HEK293 (cell line): ENCODE measurements around the gene SEMA3D.

Experiments
- AEBP2 ChIP-seq: fragments of 450-650 bp; formaldehyde crosslinking; IDR thresholded peaks from 2 replicates; pipeline ENCODE4 v1.5.1; 2016; ENCODE audit warnings: missing biosample characterization, missing genetic modification characterization, borderline replicate concordance
- HOXD13 ChIP-seq: sonication (generic); formaldehyde crosslinking; IDR thresholded peaks from 2 replicates; pipeline ENCODE4 v1.8.0; 2022; ENCODE audit warnings: missing genetic modification reagents, borderline replicate concordance
- IKZF3 ChIP-seq: fragments of 450-650 bp; IDR thresholded peaks from 2 replicates; pipeline ENCODE4 v1.5.0; 2018; ENCODE audit warnings: missing biosample characterization, mild to moderate bottlenecking, missing genetic modification characterization, moderate library complexity
- KLF16 ChIP-seq: fragments of 450-650 bp; formaldehyde crosslinking; IDR thresholded peaks from 2 replicates; pipeline ENCODE4 v1.5.1; 2017; ENCODE audit warnings: missing biosample characterization, missing genetic modification characterization
- MZF1 ChIP-seq: fragments of 450-650 bp; formaldehyde crosslinking; IDR thresholded peaks from 2 replicates; pipeline ENCODE4 v1.5.1; 2017; ENCODE audit warnings: missing biosample characterization, missing genetic modification characterization, borderline replicate concordance
- PBX3 ChIP-seq: sonication (generic); formaldehyde crosslinking; IDR thresholded peaks from 2 replicates; pipeline ENCODE4 v1.8.1; 2022; ENCODE audit warnings: mild to moderate bottlenecking, moderate library complexity, missing genetic modification reagents
- PRDM6 ChIP-seq: fragments of 450-650 bp; formaldehyde crosslinking; IDR thresholded peaks from 2 replicates; pipeline ENCODE4 v1.5.1; 2017; ENCODE audit warnings: missing biosample characterization, missing genetic modification characterization
- SALL2 ChIP-seq: fragments of 450-650 bp; formaldehyde crosslinking; IDR thresholded peaks from 2 replicates; pipeline ENCODE4 v1.5.0; 2017; ENCODE audit warnings: missing biosample characterization, mild to moderate bottlenecking, missing genetic modification characterization, borderline replicate concordance
- SCRT2 ChIP-seq: fragments of 450-650 bp; formaldehyde crosslinking; IDR thresholded peaks from 2 replicates; pipeline ENCODE4 v1.5.1; 2016; ENCODE audit warnings: missing biosample characterization, missing genetic modification characterization
- ZBTB17 ChIP-seq: fragments of 450-650 bp; formaldehyde crosslinking; IDR thresholded peaks from 2 replicates; pipeline ENCODE4 v1.5.1; 2016; ENCODE audit warnings: missing biosample characterization, missing genetic modification characterization
- ZFHX2 ChIP-seq: fragments of 450-650 bp; formaldehyde crosslinking; conservative IDR thresholded peaks from 2 replicates; pipeline ENCODE4 v1.5.1; 2016; ENCODE audit warnings: missing biosample characterization, missing genetic modification characterization
- ZIC2 ChIP-seq: fragments of 450-650 bp; formaldehyde crosslinking; IDR thresholded peaks from 2 replicates; pipeline ENCODE4 v1.5.1; 2016; ENCODE audit warnings: missing biosample characterization, missing genetic modification characterization
- ZNF10 ChIP-seq: fragments of 450-650 bp; formaldehyde crosslinking; IDR thresholded peaks from 2 replicates; pipeline ENCODE4 v1.5.1; 2017; ENCODE audit warnings: missing biosample characterization, missing genetic modification characterization
- ZNF169 ChIP-seq: fragments of 450-650 bp; formaldehyde crosslinking; IDR thresholded peaks from 2 replicates; pipeline ENCODE4 v1.5.1; 2016; ENCODE audit warnings: missing biosample characterization, missing genetic modification characterization
- ZNF23 ChIP-seq: fragments of 450-650 bp; formaldehyde crosslinking; IDR thresholded peaks from 2 replicates; pipeline ENCODE4 v1.5.1; 2016; ENCODE audit warnings: missing biosample characterization, missing genetic modification characterization, borderline replicate concordance
- ZNF391 ChIP-seq: fragments of 450-650 bp; formaldehyde crosslinking; IDR thresholded peaks from 2 replicates; pipeline ENCODE4 v1.5.1; 2016; ENCODE audit warnings: low read depth, missing biosample characterization, missing genetic modification characterization, borderline replicate concordance
- ZNF529 ChIP-seq: fragments of 450-650 bp; formaldehyde crosslinking; IDR thresholded peaks from 2 replicates; pipeline ENCODE4 v1.5.1; 2017; ENCODE audit warnings: missing genetic modification characterization, missing biosample characterization; ENCODE audit not compliant: insufficient replicate concordance
- ZNF549 ChIP-seq: fragments of 450-650 bp; IDR thresholded peaks from 2 replicates; pipeline ENCODE4 v1.5.1; 2018; ENCODE audit warnings: missing biosample characterization, missing genetic modification characterization, mild to moderate bottlenecking, inconsistent platforms, moderate library complexity
- ZNF555 ChIP-seq: fragments of 450-650 bp; formaldehyde crosslinking; conservative IDR thresholded peaks from 2 replicates; pipeline ENCODE4 v1.5.1; 2017; ENCODE audit warnings: missing biosample characterization, mild to moderate bottlenecking, missing genetic modification characterization, inconsistent platforms
- ZNF560 ChIP-seq: fragments of 450-650 bp; formaldehyde crosslinking; IDR thresholded peaks from 2 replicates; pipeline ENCODE4 v1.5.1; 2017; ENCODE audit warnings: missing biosample characterization, missing genetic modification characterization, borderline replicate concordance
- ZNF571 ChIP-seq: fragments of 450-650 bp; formaldehyde crosslinking; IDR thresholded peaks from 2 replicates; pipeline ENCODE4 v1.5.0; 2017; ENCODE audit warnings: missing biosample characterization, missing genetic modification characterization
- ZNF580 ChIP-seq: fragments of 450-650 bp; formaldehyde crosslinking; IDR thresholded peaks from 2 replicates; pipeline ENCODE4 v1.5.1; 2016; ENCODE audit warnings: missing biosample characterization, missing genetic modification characterization
- ZNF596 ChIP-seq: fragments of 450-650 bp; IDR thresholded peaks from 2 replicates; pipeline ENCODE4 v1.5.0; 2018; ENCODE audit warnings: missing biosample characterization, mild to moderate bottlenecking, missing genetic modification characterization, moderate library complexity
- ZNF747 ChIP-seq: fragments of 450-650 bp; formaldehyde crosslinking; IDR thresholded peaks from 2 replicates; pipeline ENCODE4 v1.5.1; 2016; ENCODE audit warnings: missing biosample characterization, missing genetic modification characterization
- TF ChIP-seq, protein P1 (sequence below): fragments of 450-650 bp; formaldehyde crosslinking; IDR thresholded peaks from 2 replicates; pipeline ENCODE4 v1.5.1; 2016; ENCODE audit warnings: missing biosample characterization, missing genetic modification characterization
- TF ChIP-seq, protein P2 (sequence below): fragments of 450-650 bp; formaldehyde crosslinking; IDR thresholded peaks from 2 replicates; pipeline ENCODE4 v1.5.0; 2017; ENCODE audit warnings: missing biosample characterization, missing genetic modification characterization, borderline replicate concordance
- TF ChIP-seq, protein P3 (sequence below): fragments of 450-650 bp; formaldehyde crosslinking; IDR thresholded peaks from 2 replicates; pipeline ENCODE4 v1.5.1; 2017; ENCODE audit warnings: missing biosample characterization, missing genetic modification characterization
- TF ChIP-seq, protein P4 (sequence below): fragments of 450-650 bp; formaldehyde crosslinking; IDR thresholded peaks from 2 replicates; pipeline ENCODE4 v1.5.1; 2017; ENCODE audit warnings: missing biosample characterization, missing genetic modification characterization

The SEMA3D gene

GRCh38 chr7:85186083-85186520, 754 bp downstream of the SEMA3D start (continued):
- TF ChIP-seq PRDM6 (no peak), PBX3 (CRISPR knock-in tag) (no peak), ZNF529 (tag by site-specific recombination) (no peak), HOXD13 (CRISPR knock-in tag) (no peak), ZNF571 (no peak), ZNF560 (tag by site-specific recombination) (no peak), ZNF580 (tag by site-specific recombination) (no peak), ZNF747 (tag by site-specific recombination) (no peak), MZF1 (tag by site-specific recombination) (no peak), IKZF3 (tag by site-specific recombination) (peak; percentile 30), KLF16 (tag by site-specific recombination) (no peak), ZNF549 (no peak), SALL2 (no peak), ZIC2 (tag by site-specific recombination) (no peak), SCRT2 (no peak), ZNF391 (tag by site-specific recombination) (no peak), ZFHX2 (tag by site-specific recombination) (0 out of 2 replicates have a peak, but pooled peaks have one; percentile 11), ZNF596 (tag by site-specific recombination) (no peak), ZNF23 (tag by site-specific recombination) (no peak), ZNF10 (tag by site-specific recombination) (no peak), AEBP2 (no peak), ZNF169 (tag by site-specific recombination) (no peak), ZBTB17 (tag by site-specific recombination) (0 out of 2 replicates have a peak, but pooled peaks have one; percentile 8), ZNF555 (no peak)
- TF ChIP-seq, protein P1, sequence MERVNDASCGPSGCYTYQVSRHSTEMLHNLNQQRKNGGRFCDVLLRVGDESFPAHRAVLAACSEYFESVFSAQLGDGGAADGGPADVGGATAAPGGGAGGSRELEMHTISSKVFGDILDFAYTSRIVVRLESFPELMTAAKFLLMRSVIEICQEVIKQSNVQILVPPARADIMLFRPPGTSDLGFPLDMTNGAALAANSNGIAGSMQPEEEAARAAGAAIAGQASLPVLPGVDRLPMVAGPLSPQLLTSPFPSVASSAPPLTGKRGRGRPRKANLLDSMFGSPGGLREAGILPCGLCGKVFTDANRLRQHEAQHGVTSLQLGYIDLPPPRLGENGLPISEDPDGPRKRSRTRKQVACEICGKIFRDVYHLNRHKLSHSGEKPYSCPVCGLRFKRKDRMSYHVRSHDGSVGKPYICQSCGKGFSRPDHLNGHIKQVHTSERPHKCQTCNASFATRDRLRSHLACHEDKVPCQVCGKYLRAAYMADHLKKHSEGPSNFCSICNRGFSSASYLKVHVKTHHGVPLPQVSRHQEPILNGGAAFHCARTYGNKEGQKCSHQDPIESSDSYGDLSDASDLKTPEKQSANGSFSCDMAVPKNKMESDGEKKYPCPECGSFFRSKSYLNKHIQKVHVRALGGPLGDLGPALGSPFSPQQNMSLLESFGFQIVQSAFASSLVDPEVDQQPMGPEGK (tag by site-specific recombination): peak; percentile 34; the same call in 1 of the 2 replicates
- TF ChIP-seq, protein P2, sequence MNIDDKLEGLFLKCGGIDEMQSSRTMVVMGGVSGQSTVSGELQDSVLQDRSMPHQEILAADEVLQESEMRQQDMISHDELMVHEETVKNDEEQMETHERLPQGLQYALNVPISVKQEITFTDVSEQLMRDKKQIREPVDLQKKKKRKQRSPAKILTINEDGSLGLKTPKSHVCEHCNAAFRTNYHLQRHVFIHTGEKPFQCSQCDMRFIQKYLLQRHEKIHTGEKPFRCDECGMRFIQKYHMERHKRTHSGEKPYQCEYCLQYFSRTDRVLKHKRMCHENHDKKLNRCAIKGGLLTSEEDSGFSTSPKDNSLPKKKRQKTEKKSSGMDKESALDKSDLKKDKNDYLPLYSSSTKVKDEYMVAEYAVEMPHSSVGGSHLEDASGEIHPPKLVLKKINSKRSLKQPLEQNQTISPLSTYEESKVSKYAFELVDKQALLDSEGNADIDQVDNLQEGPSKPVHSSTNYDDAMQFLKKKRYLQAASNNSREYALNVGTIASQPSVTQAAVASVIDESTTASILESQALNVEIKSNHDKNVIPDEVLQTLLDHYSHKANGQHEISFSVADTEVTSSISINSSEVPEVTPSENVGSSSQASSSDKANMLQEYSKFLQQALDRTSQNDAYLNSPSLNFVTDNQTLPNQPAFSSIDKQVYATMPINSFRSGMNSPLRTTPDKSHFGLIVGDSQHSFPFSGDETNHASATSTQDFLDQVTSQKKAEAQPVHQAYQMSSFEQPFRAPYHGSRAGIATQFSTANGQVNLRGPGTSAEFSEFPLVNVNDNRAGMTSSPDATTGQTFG: no peak
- TF ChIP-seq, protein P3, sequence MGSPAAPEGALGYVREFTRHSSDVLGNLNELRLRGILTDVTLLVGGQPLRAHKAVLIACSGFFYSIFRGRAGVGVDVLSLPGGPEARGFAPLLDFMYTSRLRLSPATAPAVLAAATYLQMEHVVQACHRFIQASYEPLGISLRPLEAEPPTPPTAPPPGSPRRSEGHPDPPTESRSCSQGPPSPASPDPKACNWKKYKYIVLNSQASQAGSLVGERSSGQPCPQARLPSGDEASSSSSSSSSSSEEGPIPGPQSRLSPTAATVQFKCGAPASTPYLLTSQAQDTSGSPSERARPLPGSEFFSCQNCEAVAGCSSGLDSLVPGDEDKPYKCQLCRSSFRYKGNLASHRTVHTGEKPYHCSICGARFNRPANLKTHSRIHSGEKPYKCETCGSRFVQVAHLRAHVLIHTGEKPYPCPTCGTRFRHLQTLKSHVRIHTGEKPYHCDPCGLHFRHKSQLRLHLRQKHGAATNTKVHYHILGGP (tag by site-specific recombination): no peak
- TF ChIP-seq, protein P4, sequence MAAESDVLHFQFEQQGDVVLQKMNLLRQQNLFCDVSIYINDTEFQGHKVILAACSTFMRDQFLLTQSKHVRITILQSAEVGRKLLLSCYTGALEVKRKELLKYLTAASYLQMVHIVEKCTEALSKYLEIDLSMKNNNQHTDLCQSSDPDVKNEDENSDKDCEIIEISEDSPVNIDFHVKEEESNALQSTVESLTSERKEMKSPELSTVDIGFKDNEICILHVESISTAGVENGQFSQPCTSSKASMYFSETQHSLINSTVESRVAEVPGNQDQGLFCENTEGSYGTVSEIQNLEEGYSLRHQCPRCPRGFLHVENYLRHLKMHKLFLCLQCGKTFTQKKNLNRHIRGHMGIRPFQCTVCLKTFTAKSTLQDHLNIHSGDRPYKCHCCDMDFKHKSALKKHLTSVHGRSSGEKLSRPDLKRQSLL: no peak
